Ureter (tissue), 1 donor: ENCODE measurements around the gene SPR. TPM values are rescaled to one million over a fixed set of nuclear protein-coding genes. Genes with fewer than 3 reads are reported as not detected.
A peak's percentile ranks its signal among the peaks of the same experiment; 100 is the strongest.

Source experiments
- DNase-seq: peaks from one replicate; pipeline ENCODE4 v3.0.0-alpha.2; 2020; ENCODE audit warnings: low spot score
- total RNA-seq: library from RNA; stranded (reverse); gene quantifications from one replicate; pipeline ENCODE4 v1.2.4, GENCODE V29; 2023
- donor health status: DM: yes; HTN: yes; CAD: no.

The SPR gene
- total RNA-seq = 17.1 TPM

GRCh38 chr2:72887032-72887739, at the start of gene SPR:
TSS of gene SPR (plus strand) at chr2:72887408. CDS start at chr2:72887433, 25 bp downstream.
- peak; percentile 73 for DNase-seq

GRCh38 chr2:72840066-72840465, 47.1 kb upstream of the SPR start:
- no peak for DNase-seq

GRCh38 chr2:72841462-72842125, 45.6 kb upstream of the SPR start:
- no peak for DNase-seq

GRCh38 chr2:72843301-72843700, 43.9 kb upstream of the SPR start:
- no peak for DNase-seq

GRCh38 chr2:72846171-72847095, 40.8 kb upstream of the SPR start:
- no peak for DNase-seq

GRCh38 chr2:72847534-72848315, 39.5 kb upstream of the SPR start:
- DNase-seq = no peak

- no peak for DNase-seq
Measured at GRCh38 chr2:72848436-72849137, 38.6 kb upstream of the SPR start.

- no peak for DNase-seq
Measured at GRCh38 chr2:72849138-72849462, 38.1 kb upstream of the SPR start.

- no peak for DNase-seq
Measured at GRCh38 chr2:72851333-72851732, 35.9 kb upstream of the SPR start.

- peak; percentile 69 for DNase-seq
Measured at GRCh38 chr2:72859831-72860262, 27.4 kb upstream of the SPR start.

GRCh38 chr2:72862239-72862988, 24.8 kb upstream of the SPR start:
- DNase-seq = peak; percentile 91

GRCh38 chr2:72863046-72863445, 24.2 kb upstream of the SPR start:
- no peak for DNase-seq

- no peak for DNase-seq
Measured at GRCh38 chr2:72864500-72864899, 22.7 kb upstream of the SPR start.

- DNase-seq = no peak
Measured at GRCh38 chr2:72871060-72871459, 16.1 kb upstream of the SPR start.

GRCh38 chr2:72871880-72872279, 15.3 kb upstream of the SPR start:
- no peak for DNase-seq

- DNase-seq = no peak
Measured at GRCh38 chr2:72883356-72883962, 3.7 kb upstream of the SPR start.

GRCh38 chr2:72886505-72887031, 640 bp upstream of the SPR start:
- DNase-seq = no peak

- DNase-seq = peak; percentile 89
Measured at GRCh38 chr2:72887740-72888437, 681 bp downstream of the SPR start.
